ENCODE data around the gene SLC31A2. TPM values are rescaled to one million over a fixed set of nuclear protein-coding genes. Genes with fewer than 3 reads are reported as not detected.

SLC31A2 gene
- 5.2 and 6.8 TPM in 2 replicates for total RNA-seq

DNA sequence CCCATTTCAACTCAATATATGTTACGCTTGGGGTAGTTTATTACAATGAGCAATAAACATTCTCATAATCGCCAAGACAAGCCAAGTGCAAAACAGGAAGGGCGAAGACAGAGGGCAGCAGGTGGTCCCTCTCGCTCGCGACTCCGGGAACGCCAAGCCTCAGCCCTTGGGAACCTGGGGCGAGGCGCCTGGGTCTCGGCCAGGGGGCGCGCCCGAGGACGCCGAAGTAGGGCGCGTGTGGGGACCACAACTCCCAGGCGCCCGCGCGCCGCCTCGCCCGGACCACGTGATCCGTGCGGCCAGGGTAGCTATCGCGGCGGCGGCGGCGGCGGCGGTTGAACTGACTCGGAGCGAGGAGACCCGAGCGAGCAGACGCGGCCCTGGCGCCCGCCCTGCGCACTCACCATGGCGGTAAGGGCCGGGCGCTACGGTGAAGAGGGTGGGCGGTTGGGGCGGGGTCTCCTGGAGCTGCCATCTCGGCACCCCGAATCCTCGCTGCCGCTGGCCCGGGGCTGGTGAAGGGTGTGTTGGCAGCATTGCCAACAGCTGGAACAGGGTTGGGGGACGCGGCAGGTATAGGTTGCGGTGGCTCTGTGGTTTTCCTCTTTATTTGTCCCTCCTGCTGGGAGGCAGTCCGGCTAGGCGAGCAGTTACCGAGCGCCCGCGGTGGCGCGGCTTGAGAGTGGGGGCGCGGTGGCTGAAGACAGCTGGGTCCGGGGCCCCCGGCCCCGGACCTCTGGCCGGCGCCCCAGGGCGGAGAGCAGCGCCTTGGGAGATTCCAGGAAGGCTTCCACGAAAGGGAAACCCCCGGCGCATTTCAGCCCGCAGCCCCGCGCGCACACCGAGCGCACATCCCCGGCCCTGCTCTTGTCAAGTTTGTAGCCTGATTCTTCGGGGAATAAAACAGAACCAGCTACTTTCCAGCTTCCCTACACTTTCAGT is at the start of gene SLC31A2:
Gene SLC31A2, plus strand, starts transcription at position 338 of the 942 bp plus-strand sequence. Its CDS starts 68 bp downstream, at position 406.

Other genes with a start within 250 kb of the SLC31A2 start
- 2.4 and 4.1 TPM in 2 replicates for gene ZNF883, start 138.8 kb upstream of the SLC31A2 start, total RNA-seq
- gene ZFP37, start 94.3 kb upstream of the SLC31A2 start, total RNA-seq: 3.3 and 3.7 TPM in 2 replicates
- 12.6 and 13.7 TPM in 2 replicates for gene FKBP15, start 70.3 kb downstream of the SLC31A2 start, total RNA-seq
- gene SLC31A1, start 70.5 kb downstream of the SLC31A2 start, total RNA-seq: 8.2 and 19.9 TPM in 2 replicates
- 47.1 and 64.3 TPM in 2 replicates for gene CDC26, start 124.6 kb downstream of the SLC31A2 start, total RNA-seq
- 16.8 and 17.7 TPM in 2 replicates for gene PRPF4, start 124.7 kb downstream of the SLC31A2 start, total RNA-seq
- gene RNF183, start 152.4 kb downstream of the SLC31A2 start, total RNA-seq: not detected in 2 replicates
- gene WDR31, start 189.3 kb downstream of the SLC31A2 start, total RNA-seq: 2.8 and 3.8 TPM in 2 replicates
- not detected in 2 replicates for gene BSPRY, start 198.5 kb downstream of the SLC31A2 start, total RNA-seq
- 7.2 and 11.2 TPM in 2 replicates for gene HDHD3, start 226.0 kb downstream of the SLC31A2 start, total RNA-seq

All from bronchial smooth muscle cell (primary cell).